Loucy (cell line): ENCODE data around the gene HMCN1.

ENCODE experiments used
- H2AFZ ChIP-seq: fragments of 200-600 bp; sonication (generic); 2 replicates; pipeline ENCODE4 v1.6.0; 2016; ENCODE audit warnings: antibody characterized with exemption, mild to moderate bottlenecking, low read length, moderate library complexity
- H3F3A ChIP-seq: fragments of 200-600 bp; 2 replicates; pipeline ENCODE4 v1.6.0; 2016; ENCODE audit warnings: antibody characterized with exemption, low read depth, mild to moderate bottlenecking
- H3K27me3 ChIP-seq: fragments of 200-600 bp; sonication (generic); 2 replicates; pipeline ENCODE4 v1.6.1; 2014; ENCODE audit warnings: low read length, mild to moderate bottlenecking; ENCODE audit not compliant: insufficient read depth, poor library complexity, severe bottlenecking
- H3K36me3 ChIP-seq: fragments of 200-600 bp; sonication (generic); 2 replicates; pipeline ENCODE4 v1.6.1; 2016; ENCODE audit warnings: low read length; ENCODE audit not compliant: insufficient read depth
- H3K4me1 ChIP-seq: fragments of 200-600 bp; sonication (generic); 2 replicates; pipeline ENCODE4 v1.5.1; 2014; ENCODE audit warnings: low read length, mild to moderate bottlenecking; ENCODE audit not compliant: insufficient read depth, poor library complexity, severe bottlenecking
- H3K4me2 ChIP-seq: fragments of 200-600 bp; sonication (generic); 2 replicates; pipeline ENCODE4 v1.6.0; 2014; ENCODE audit warnings: antibody characterized with exemption, low read length, low read depth, mild to moderate bottlenecking; ENCODE audit not compliant: poor library complexity, severe bottlenecking
- H3K4me3 ChIP-seq: fragments of 200-600 bp; sonication (generic); 2 replicates; pipeline ENCODE4 v1.5.1; 2014; ENCODE audit warnings: low read length, mild to moderate bottlenecking, mixed read lengths; ENCODE audit not compliant: poor library complexity, severe bottlenecking
- H3K79me2 ChIP-seq: fragments of 200-600 bp; sonication (generic); 2 replicates; pipeline ENCODE4 v1.6.1; 2014; ENCODE audit warnings: low read length; ENCODE audit not compliant: insufficient read depth
- H3K9ac ChIP-seq: fragments of 200-600 bp; sonication (generic); 2 replicates; pipeline ENCODE4 v1.6.0; 2014; ENCODE audit warnings: mild to moderate bottlenecking, low read depth, low read length, moderate library complexity; ENCODE audit not compliant: poor library complexity, severe bottlenecking
- H3K9me2 ChIP-seq: fragments of 200-600 bp; sonication (generic); replicated peaks from 2 replicates; pipeline ENCODE4 v1.6.1; 2016; ENCODE audit warnings: low read depth, low read length, mixed read lengths
- H3K9me3 ChIP-seq: fragments of 200-600 bp; sonication (generic); 2 replicates; pipeline ENCODE4 v1.6.1; 2014; ENCODE audit warnings: mild to moderate bottlenecking, antibody characterized with exemption, low read length, low read depth; ENCODE audit not compliant: insufficient read depth
- H4K20me1 ChIP-seq: fragments of 200-600 bp; sonication (generic); 2 replicates; pipeline ENCODE4 v1.6.0; 2014; ENCODE audit warnings: antibody characterized with exemption, low read length, mild to moderate bottlenecking; ENCODE audit not compliant: insufficient read depth, poor library complexity, severe bottlenecking
- EZH2phosphoT487 ChIP-seq: fragments of 200-600 bp; IDR thresholded peaks from 2 replicates; pipeline ENCODE4 v1.6.1; 2018; ENCODE audit warnings: antibody characterized with exemption, mild to moderate bottlenecking, moderate library complexity, borderline replicate concordance
- TF ChIP-seq, protein P1 (sequence below): fragments of 200-600 bp; sonication (generic); conservative IDR thresholded peaks from 2 replicates; pipeline ENCODE4 v1.5.1; 2014; ENCODE audit warnings: mild to moderate bottlenecking, antibody characterized with exemption, low read length

HMCN1 gene

DNA sequence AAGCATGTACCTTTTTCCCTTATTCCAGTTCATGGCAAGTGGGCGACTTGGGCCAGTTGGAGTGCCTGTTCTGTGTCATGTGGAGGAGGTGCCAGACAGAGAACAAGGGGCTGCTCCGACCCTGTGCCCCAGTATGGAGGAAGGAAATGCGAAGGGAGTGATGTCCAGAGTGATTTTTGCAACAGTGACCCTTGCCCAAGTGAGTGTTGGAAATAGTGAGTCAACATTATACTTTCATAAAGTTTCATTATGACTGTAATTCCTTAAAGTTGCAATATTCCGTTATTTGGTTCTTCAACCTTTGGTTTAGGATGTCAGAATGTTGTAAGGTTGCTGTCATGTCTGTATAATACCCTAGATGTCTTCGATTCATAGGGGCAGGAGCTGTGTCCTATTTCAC is 410.3 kb downstream of the HMCN1 start:
- Histone ChIP-seq H3F3A (no peaks in the 10 kb centered on the region), H3K4me3 (no peak overlapping the region), H3K9me3 (no peaks in the 10 kb centered on the region), H3K79me2 (no peaks in the 10 kb centered on the region), H3K4me1 (no peaks in the 10 kb centered on the region), H3K27me3 (no peaks in the 10 kb centered on the region), H3K36me3 (no peaks in the 10 kb centered on the region), H3K9ac (no peak overlapping the region), H2AFZ (no peak overlapping the region), H3K4me2 (no peak overlapping the region), H3K9me2 (no peaks in the 10 kb centered on the region), H4K20me1 (no peaks in the 10 kb centered on the region)
- no peak for TF ChIP-seq EZH2phosphoT487
- TF ChIP-seq, protein P1, sequence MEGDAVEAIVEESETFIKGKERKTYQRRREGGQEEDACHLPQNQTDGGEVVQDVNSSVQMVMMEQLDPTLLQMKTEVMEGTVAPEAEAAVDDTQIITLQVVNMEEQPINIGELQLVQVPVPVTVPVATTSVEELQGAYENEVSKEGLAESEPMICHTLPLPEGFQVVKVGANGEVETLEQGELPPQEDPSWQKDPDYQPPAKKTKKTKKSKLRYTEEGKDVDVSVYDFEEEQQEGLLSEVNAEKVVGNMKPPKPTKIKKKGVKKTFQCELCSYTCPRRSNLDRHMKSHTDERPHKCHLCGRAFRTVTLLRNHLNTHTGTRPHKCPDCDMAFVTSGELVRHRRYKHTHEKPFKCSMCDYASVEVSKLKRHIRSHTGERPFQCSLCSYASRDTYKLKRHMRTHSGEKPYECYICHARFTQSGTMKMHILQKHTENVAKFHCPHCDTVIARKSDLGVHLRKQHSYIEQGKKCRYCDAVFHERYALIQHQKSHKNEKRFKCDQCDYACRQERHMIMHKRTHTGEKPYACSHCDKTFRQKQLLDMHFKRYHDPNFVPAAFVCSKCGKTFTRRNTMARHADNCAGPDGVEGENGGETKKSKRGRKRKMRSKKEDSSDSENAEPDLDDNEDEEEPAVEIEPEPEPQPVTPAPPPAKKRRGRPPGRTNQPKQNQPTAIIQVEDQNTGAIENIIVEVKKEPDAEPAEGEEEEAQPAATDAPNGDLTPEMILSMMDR, result no peak

DNA sequence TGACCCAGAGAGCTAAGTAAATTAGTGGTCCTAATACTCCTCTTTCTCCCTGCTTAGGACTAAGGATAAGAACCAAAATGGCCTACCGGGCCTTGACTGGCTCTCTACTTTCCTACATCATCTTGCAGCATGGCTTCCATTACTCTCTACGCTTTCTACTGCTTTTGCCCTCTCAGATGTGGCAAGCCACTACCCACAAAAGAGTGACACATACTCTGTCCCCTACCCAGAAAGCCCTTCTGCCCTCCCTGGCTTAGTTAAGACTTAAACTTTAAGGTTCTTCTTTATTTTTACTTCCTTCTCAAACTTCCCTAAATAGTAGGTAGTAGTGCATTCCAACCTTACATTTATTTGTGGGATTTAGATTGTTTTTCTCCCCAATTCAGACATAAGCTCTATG is 412.8 kb downstream of the HMCN1 start:
- TF ChIP-seq EZH2phosphoT487, result no peak
- TF ChIP-seq, protein P1, result no peak
- Histone ChIP-seq H3K4me2 (no peak overlapping the region), H2AFZ (no peak overlapping the region), H3K4me1 (no peaks in the 10 kb centered on the region), H3K79me2 (no peaks in the 10 kb centered on the region), H3K4me3 (no peak overlapping the region), H4K20me1 (no peaks in the 10 kb centered on the region), H3K9me3 (no peaks in the 10 kb centered on the region), H3F3A (no peaks in the 10 kb centered on the region), H3K9ac (no peak overlapping the region), H3K9me2 (no peaks in the 10 kb centered on the region), H3K36me3 (no peaks in the 10 kb centered on the region), H3K27me3 (no peaks in the 10 kb centered on the region)

DNA sequence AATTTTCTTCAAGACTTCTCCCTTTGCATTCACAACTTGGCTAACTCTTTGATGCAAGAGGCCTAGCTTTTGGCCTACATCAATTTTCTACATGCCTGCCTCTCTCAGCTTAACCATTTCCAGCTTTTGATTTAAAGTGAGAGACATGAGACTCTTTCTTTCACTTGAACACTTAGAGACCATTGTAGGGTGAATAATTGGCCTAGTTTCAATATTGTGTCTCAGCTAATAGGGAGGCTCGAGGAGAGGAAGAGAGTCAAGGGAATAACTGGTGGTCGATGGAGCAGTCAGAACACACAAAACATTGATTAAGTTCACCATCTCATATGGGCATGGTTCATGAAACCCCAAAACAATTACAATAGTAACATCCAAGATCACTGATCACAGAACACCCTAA is 415.4 kb downstream of the HMCN1 start:
- Histone ChIP-seq H3K36me3 (no peaks in the 10 kb centered on the region), H3K79me2 (no peaks in the 10 kb centered on the region)

More for the DNA sequence above, 415.4 kb downstream of the HMCN1 start:
- no peak overlapping the region for H3K4me2 ChIP-seq
- no peaks in the 10 kb centered on the region for H3K9me2 ChIP-seq
- H3K9ac ChIP-seq, result no peak overlapping the region
- H2AFZ ChIP-seq, result no peak overlapping the region
- TF ChIP-seq, protein P1, result no peak
- TF ChIP-seq EZH2phosphoT487, result no peak
- no peaks in the 10 kb centered on the region for H3K4me1 ChIP-seq
- no peaks in the 10 kb centered on the region for H3F3A ChIP-seq
- H3K27me3 ChIP-seq, result no peaks in the 10 kb centered on the region
- H4K20me1 ChIP-seq, result no peaks in the 10 kb centered on the region
- no peak overlapping the region for H3K4me3 ChIP-seq
- no peaks in the 10 kb centered on the region for H3K9me3 ChIP-seq
